AML-193 (cell line): ENCODE data around the gene LTBP1.

Source experiments
- DNase-seq, 2 experiments: peaks; one replicate each; lab custom pipeline; 2025; lab: John Stamatoyannopoulos, UW

The LTBP1 gene

GRCh38 chr2:33011941-33012340 is 65.2 kb downstream of the LTBP1 start:
- no peak for DNase-seq

DNA sequence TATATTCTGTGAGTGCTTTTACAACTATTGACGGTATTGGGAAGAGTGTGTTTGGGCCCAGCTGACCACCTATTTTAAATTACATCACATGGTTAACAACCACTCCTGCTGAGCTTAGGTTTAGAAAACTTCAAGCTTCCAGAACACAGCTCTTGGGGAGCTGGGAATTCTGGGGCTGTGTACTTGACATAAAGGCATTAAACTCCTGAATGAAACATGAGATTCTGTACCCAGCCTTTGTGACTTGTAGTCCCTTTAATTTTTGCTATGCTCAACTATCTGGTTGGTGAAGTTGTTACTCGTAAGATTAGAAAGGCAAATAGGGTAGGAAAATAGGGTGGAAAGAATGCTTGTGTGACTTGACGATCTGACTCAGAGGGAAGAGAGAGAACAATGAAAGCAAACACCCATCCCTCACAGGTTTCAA is 66.9 kb downstream of the LTBP1 start:
- no peak for DNase-seq

- no peak for DNase-seq
These were observed 67.5 kb downstream of the LTBP1 start for GRCh38 chr2:33014268-33014667.

- DNase-seq: no peak
These were observed 68.8 kb downstream of the LTBP1 start for GRCh38 chr2:33015421-33016142.

GRCh38 chr2:33018271-33018670 is 71.5 kb downstream of the LTBP1 start:
- no peak for DNase-seq

DNA sequence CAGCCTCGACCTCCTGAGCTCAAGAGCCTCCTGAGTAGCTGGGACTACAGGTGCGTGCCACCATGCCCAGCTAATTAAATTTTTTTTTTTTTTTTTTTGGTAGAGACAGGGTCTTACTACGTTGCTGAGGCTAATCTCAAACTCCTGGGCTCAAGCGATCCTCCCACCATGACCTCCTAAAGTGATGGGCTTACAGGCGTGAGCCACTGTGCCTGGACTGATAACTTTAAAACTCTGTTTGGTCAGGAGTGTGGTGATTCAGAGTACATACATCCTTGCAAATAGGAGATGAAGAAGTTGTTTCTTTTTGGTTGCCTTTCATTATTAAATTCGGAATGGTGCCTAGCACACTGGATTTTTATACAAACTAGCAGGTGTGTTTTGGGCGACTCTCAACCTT is 73.0 kb downstream of the LTBP1 start:
- no peak for DNase-seq

GRCh38 chr2:33020883-33021282 is 74.1 kb downstream of the LTBP1 start:
- DNase-seq: no peak

DNA sequence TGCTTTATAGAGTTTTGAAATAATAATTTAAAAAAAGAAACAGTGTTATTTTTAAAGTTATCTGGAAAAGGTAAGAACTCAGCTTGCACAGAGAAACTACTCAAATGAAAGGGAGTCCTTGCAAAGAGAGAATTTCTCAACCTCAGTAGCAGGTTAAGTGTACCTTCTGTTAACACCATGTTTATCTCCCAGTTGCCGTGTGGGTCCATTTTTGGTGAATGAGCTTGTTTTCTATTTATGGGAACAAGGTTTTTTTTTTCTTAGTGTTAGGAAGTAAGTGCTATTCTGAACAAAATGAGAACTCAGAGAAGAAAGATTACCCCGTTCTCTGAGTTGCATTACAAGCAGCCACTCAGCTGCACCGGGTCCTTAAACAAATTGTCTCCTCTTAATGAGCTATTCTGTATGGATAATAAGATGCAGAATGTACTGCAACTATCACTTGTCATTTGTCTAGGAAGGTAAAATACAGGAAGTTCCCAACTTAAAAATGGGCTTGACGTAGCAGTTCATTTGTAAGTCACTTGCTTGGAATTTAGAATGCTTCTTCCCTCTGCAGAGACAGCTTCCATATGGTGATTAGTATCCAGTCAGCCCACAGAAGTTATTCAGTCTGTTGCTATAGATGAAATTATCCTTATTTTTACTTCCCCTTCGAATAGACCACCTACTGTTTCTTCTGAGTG is 74.9 kb downstream of the LTBP1 start:
- DNase-seq: no peak

GRCh38 chr2:33022395-33022985 is 75.7 kb downstream of the LTBP1 start:
- no peak for DNase-seq

GRCh38 chr2:33022989-33023727 is 76.4 kb downstream of the LTBP1 start:
- DNase-seq: no peak

GRCh38 chr2:33023728-33024500 is 77.2 kb downstream of the LTBP1 start:
- no peak for DNase-seq

GRCh38 chr2:33024758-33025157 is 78.0 kb downstream of the LTBP1 start:
- DNase-seq: no peak

DNA sequence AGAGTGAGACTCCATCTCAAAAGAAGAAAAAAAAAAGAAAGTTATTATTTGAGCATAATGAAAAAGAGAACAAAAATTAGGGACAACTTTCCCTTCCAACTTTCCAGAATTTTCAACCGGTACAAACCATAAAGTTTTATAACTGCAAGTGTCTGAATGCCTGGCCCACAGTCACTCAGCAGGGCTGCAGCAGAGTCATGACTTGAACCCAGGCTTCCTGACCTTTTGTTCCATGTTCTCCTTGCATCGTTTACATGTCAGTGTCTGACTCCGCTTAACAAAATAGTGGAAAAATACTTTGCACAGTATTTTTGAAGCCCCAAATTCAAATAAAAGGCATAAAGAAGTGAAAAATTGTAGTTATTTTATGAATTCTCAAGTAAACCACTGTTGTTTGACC is 82.7 kb downstream of the LTBP1 start:
- DNase-seq: no peak

- DNase-seq: no peak
These were observed 83.2 kb downstream of the LTBP1 start for GRCh38 chr2:33029926-33030325.

DNA sequence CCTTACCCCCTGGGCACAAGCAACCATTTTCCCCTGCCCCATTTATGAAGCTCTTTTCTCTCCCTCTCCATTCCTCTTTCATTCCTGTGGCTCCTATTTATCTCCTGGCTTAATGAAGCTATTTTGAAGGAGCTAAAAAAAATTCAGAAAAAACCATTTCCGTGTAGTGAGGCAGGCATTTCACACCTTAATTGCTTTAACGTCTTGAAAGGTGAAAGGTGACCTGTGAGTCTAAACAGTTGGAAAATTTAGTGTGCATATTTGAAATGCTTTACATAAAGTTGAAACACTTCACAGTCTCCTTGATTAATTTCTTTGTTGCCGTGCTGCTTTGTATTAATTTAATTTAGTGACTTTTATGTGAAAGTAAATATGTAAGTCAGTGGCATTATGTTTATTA is 83.6 kb downstream of the LTBP1 start:
- no peak for DNase-seq

GRCh38 chr2:33032245-33032644 is 85.5 kb downstream of the LTBP1 start:
- DNase-seq: no peak

GRCh38 chr2:33033606-33034081 is 86.9 kb downstream of the LTBP1 start:
- peak; percentile 1 to 13 for DNase-seq

DNA sequence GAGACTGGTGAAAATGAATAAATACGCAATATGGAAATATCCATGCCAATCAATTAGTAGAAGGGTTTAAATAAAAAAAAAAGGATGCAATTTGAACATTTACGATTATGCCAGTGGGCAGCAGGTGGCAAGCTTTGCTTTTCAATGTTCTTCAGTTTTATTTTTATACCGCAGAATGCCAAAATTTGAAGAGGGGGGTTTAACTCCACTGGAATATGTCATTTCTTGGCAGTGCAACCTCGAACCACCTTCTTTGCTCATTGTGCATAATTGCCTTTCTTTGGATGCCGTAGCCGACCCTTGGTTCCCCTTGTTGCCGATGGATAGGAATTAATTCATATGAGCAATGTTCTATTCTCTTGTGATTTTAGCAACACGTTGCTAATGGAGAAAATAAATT is 88.0 kb downstream of the LTBP1 start:
- no peak for DNase-seq

- DNase-seq: no peak
These were observed 91.5 kb downstream of the LTBP1 start for GRCh38 chr2:33038230-33038629.

- no peak for DNase-seq
These were observed 92.0 kb downstream of the LTBP1 start for GRCh38 chr2:33038799-33039198.

DNA sequence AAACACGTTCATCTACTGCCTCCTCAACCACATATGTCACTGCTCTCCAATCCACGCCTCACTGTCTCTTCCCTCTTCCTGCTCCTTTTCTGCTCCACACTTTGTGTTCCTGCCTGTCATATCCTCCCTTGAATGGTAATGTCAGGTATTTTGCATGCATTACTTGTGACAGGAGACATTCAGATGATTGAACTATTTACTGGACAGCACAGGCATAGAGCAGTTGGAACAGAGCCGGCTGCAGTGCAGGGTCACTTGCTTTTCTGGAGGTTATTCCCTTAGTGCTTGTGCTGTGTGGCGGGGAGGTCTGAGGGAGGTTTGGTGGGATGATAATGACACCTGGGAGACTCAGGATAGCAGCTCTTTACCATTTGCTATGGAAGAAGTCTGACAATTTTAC is 93.8 kb downstream of the LTBP1 start:
- DNase-seq: no peak

DNA sequence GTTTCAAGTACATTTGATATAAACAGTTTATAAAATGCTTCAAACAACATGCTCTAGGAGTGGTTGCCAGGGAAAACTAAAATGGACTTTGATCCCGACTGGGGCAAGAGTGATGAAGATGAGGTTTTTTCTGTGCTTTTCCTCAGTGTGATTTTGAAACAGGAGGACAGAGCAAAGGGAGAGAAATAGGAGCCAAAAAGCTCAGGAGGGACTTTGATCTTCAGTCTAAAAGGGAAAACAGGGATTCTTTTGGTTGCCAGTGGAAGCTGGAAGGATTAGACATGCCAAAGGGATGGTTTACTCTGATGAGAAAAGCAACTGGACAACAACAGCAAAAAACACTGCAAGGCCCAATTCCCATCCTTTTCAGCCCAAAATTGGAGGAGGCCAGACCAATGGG is 95.5 kb downstream of the LTBP1 start:
- DNase-seq: no peak
